Astrocyte (in vitro differentiated cells and primary cell): ENCODE data around the gene ACSS3. TPM values are rescaled to one million over a fixed set of nuclear protein-coding genes. Genes with fewer than 3 reads are reported as not detected.

Source experiments
- DNase-seq: peaks from one replicate; pipeline ENCODE4 v3.0.0-alpha.2; 2010; ENCODE audit warnings: low read depth
- FAIRE-seq: peaks from 2 replicates; lab custom pipeline; 2011; peaks lifted over from hg19 to GRCh38; lab: Jason Lieb, UNC
- H2AFZ ChIP-seq: 2 replicates; pipeline ENCODE4 v1.6.0; 2012; ENCODE audit warnings: low read depth, low read length, inconsistent platforms
- H3K27ac ChIP-seq: 2 replicates; pipeline ENCODE4 v1.5.1; 2011; ENCODE audit warnings: low read depth, low read length, inconsistent platforms
- H3K27me3 ChIP-seq: 2 replicates; pipeline ENCODE4 v1.6.0; 2011; ENCODE audit warnings: low read length, inconsistent platforms; ENCODE audit not compliant: insufficient read depth
- H3K36me3 ChIP-seq: 2 replicates; pipeline ENCODE4 v1.5.1; 2011; ENCODE audit warnings: low read length, inconsistent platforms; ENCODE audit not compliant: insufficient read depth
- H3K4me1 ChIP-seq: 2 replicates; pipeline ENCODE4 v1.5.1; 2011; ENCODE audit warnings: low read length, inconsistent platforms; ENCODE audit not compliant: insufficient read depth
- H3K4me2 ChIP-seq: 2 replicates; pipeline ENCODE4 v1.6.0; 2012; ENCODE audit warnings: low read length, inconsistent platforms
- H3K4me3 ChIP-seq: 2 replicates; pipeline ENCODE4 v1.5.1; 2011; ENCODE audit warnings: low read depth, mild to moderate bottlenecking, low read length, inconsistent platforms; ENCODE audit not compliant: insufficient read depth
- H3K79me2 ChIP-seq: 2 replicates; pipeline ENCODE4 v1.6.0; 2012; ENCODE audit warnings: mild to moderate bottlenecking, low read length, inconsistent platforms; ENCODE audit not compliant: insufficient read depth
- H3K9ac ChIP-seq: 2 replicates; pipeline ENCODE4 v1.6.0; 2012; ENCODE audit warnings: mild to moderate bottlenecking, low read length, inconsistent platforms
- H3K9me3 ChIP-seq: 2 replicates; pipeline ENCODE4 v1.5.1; 2012; ENCODE audit warnings: low read depth, mild to moderate bottlenecking, low read length, inconsistent platforms; ENCODE audit not compliant: insufficient read depth
- H4K20me1 ChIP-seq: 2 replicates; pipeline ENCODE4 v1.6.0; 2012; ENCODE audit warnings: low read length, inconsistent platforms; ENCODE audit not compliant: insufficient read depth
- H3K27ac Mint-ChIP-seq: one replicate; pipeline ENCODE4 v1.8.0; 2021; ENCODE audit warnings: mild to moderate bottlenecking, mixed read lengths; ENCODE audit not compliant: unreplicated experiment
- H3K27me3 Mint-ChIP-seq: one replicate; pipeline ENCODE4 v1.8.0; 2021; ENCODE audit warnings: low read depth, mixed read lengths; ENCODE audit not compliant: unreplicated experiment
- H3K36me3 Mint-ChIP-seq: one replicate; pipeline ENCODE4 v1.8.0; 2021; ENCODE audit warnings: low read depth, mixed read lengths; ENCODE audit not compliant: unreplicated experiment
- H3K4me1 Mint-ChIP-seq: one replicate; pipeline ENCODE4 v1.8.0; 2021; ENCODE audit warnings: low read depth, mixed read lengths; ENCODE audit not compliant: unreplicated experiment
- H3K4me3 Mint-ChIP-seq: one replicate; pipeline ENCODE4 v1.8.0; 2021; ENCODE audit warnings: mild to moderate bottlenecking, moderate library complexity, mixed read lengths; ENCODE audit not compliant: unreplicated experiment
- H3K9me3 Mint-ChIP-seq: one replicate; pipeline ENCODE4 v1.8.0; 2021; ENCODE audit warnings: mild to moderate bottlenecking, mixed read lengths; ENCODE audit not compliant: unreplicated experiment
- CTCF ChIP-seq: IDR thresholded peaks from 2 replicates; pipeline ENCODE4 v1.5.1; 2011; ENCODE audit warnings: low read depth, mild to moderate bottlenecking, inconsistent platforms, low read length, moderate library complexity; ENCODE audit not compliant: insufficient read depth
- EZH2 ChIP-seq: IDR thresholded peaks from 2 replicates; pipeline ENCODE4 v1.6.1; 2012; ENCODE audit warnings: mild to moderate bottlenecking, low read length, inconsistent platforms; ENCODE audit not compliant: insufficient read depth
- total RNA-seq: library from RNA; stranded (reverse); gene quantifications from 2 replicates; pipeline ENCODE4 v1.2.1, GENCODE V29; 2021

Gene ACSS3
- total RNA-seq, 1 donor from 2014 or later = 13.9 TPM

- Histone ChIP-seq H3K4me3 (no peak overlapping the region), H3K9ac (no peak overlapping the region), H3K9me3 (no peaks in the 10 kb centered on the region), H3K27ac (no peak overlapping the region), H3K4me2 (no peak overlapping the region), H3K27me3 (no peaks in the 10 kb centered on the region), H3K36me3 (no peaks in the 10 kb centered on the region), H2AFZ (no peak overlapping the region), H3K4me1 (peaks cover 7% of the 10 kb centered on the region), H3K79me2 (no peaks in the 10 kb centered on the region), H4K20me1 (no peaks in the 10 kb centered on the region)
- FAIRE-seq (no peak), DNase-seq (no peak)
- Mint-ChIP-seq H3K36me3 (no peaks in the 10 kb centered on the region), H3K27me3 (no peaks in the 10 kb centered on the region), H3K4me3 (no peak overlapping the region), H3K9me3 (no peaks in the 10 kb centered on the region), H3K27ac (no peak overlapping the region), H3K4me1 (peaks cover 15% of the 10 kb centered on the region)
- TF ChIP-seq CTCF (no peak), EZH2 (no peak)
Observed at GRCh38 chr12:81075539-81075938, 2.3 kb upstream of the ACSS3 start.

DNA sequence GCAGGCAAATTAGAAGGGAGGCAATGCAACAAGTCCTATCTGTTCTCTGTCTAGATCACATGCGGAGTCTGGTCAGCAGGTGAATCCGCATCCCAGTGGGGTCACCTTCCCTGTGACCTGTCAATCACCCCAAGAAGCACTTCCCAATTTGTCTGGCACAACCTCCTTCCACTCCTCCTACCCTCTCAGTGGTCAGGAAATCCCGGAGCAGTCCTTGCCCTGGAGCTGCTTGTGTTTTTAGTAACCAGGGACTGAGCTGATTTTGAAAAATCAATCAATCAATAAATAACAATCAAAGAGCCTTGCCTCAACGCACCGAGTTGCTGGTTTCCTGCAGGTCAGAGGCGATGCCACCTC is 572 bp upstream of the ACSS3 start:
- H3K9me3 Mint-ChIP-seq = no peaks in the 10 kb centered on the region
- no peaks in the 10 kb centered on the region for H3K9me3 ChIP-seq
- H3K4me3 ChIP-seq = peak overlapping the region; percentile 61
- H3K27me3 Mint-ChIP-seq = no peaks in the 10 kb centered on the region
- H2AFZ ChIP-seq = peak overlapping the region; percentile 98
- DNase-seq (peak; percentile 57), FAIRE-seq (no peak)
- peak overlapping the region; percentile 93 for H3K27ac Mint-ChIP-seq
- no peaks in the 10 kb centered on the region for H3K36me3 Mint-ChIP-seq
- H3K27me3 ChIP-seq = no peaks in the 10 kb centered on the region
- peak overlapping the region; percentile 88 for H3K4me3 Mint-ChIP-seq
- H4K20me1 ChIP-seq = no peaks in the 10 kb centered on the region
- peak overlapping the region; percentile 92 for H3K4me2 ChIP-seq
- TF ChIP-seq EZH2 (no peak), CTCF (no peak)
- no peaks in the 10 kb centered on the region for H3K79me2 ChIP-seq
- no peak overlapping the region for H3K27ac ChIP-seq
- no peaks in the 10 kb centered on the region for H3K36me3 ChIP-seq
- H3K4me1 Mint-ChIP-seq = peaks cover 15% of the 10 kb centered on the region
- H3K9ac ChIP-seq = peak overlapping the region; percentile 70
- peaks cover 7% of the 10 kb centered on the region for H3K4me1 ChIP-seq

DNA sequence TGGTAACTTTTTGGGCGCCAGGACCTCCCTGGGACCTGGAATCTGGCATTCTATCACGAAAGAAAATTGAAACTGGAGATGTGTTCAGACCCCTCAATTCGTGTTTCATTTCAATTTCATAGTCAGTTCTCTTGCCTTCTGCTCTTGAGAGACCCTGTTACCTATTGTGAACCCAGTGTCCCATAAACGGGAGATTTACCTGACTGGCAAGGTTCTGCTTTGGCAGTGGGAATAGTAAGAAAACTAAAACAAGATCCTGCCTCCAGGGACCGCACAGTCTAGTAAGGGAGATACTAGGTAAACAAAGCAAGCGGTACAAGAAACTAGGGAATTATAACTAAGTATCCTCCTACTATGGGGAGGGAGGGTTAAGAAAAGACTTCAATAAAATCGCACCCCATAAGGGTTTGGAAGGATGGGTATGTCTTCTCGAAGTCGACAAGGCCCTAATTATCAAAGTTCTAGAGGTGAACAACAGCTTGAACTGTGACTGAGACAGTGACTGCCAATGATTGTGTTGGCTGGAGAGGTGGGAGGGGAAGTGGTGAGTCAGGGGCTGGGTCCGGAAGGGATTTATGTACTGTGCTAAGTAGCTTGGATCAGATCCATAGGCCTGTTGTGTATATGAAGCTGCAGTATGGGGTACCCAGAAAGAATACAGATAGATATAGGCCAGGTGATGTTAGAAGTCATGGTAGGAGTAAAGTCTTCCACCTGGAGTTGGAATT is 754 bp downstream of the ACSS3 start:
- FAIRE-seq (no peak), DNase-seq (peak; percentile 72)
- peak overlapping the region; percentile 88 for H3K4me3 Mint-ChIP-seq
- no peaks in the 10 kb centered on the region for H3K9me3 Mint-ChIP-seq
- peaks cover 7% of the 10 kb centered on the region for H3K4me1 ChIP-seq
- no peaks in the 10 kb centered on the region for H3K9me3 ChIP-seq
- H3K27ac Mint-ChIP-seq = peak overlapping the region; percentile 69
- H3K9ac ChIP-seq = peak overlapping the region; percentile 70
- no peaks in the 10 kb centered on the region for H3K36me3 Mint-ChIP-seq
- no peaks in the 10 kb centered on the region for H3K27me3 Mint-ChIP-seq
- H3K27me3 ChIP-seq = no peaks in the 10 kb centered on the region
- H3K27ac ChIP-seq = no peak overlapping the region
- no peaks in the 10 kb centered on the region for H3K79me2 ChIP-seq
- no peaks in the 10 kb centered on the region for H4K20me1 ChIP-seq
- H2AFZ ChIP-seq = peak overlapping the region; percentile 98
- H3K4me2 ChIP-seq = peak overlapping the region; percentile 92
- TF ChIP-seq CTCF (no peak), EZH2 (no peak)
- H3K4me3 ChIP-seq = peak overlapping the region; percentile 61
- no peaks in the 10 kb centered on the region for H3K36me3 ChIP-seq
- peaks cover 15% of the 10 kb centered on the region for H3K4me1 Mint-ChIP-seq
